A549 (cell line): Measurements from ENCODE around the gene PARVB. TPM values are rescaled to one million over a fixed set of nuclear protein-coding genes. Genes with fewer than 3 reads are reported as not detected.

Experiments used
- ATAC-seq, 2 experiments: fragments of 200-7000 bp in 1 of 2; fragments of >200 bp in 1 of 2; cut with Nextera tagmentation in 1 of 2; cut with Tn5 transposase in 1 of 2; 3 replicates each; pipeline versions ENCODE4 v1.8.0 to v1.9.1; 2018 to 2020; ENCODE audit warnings: mild to moderate bottlenecking in 1 of 2, moderate library complexity in 1 of 2
- CTCF ChIA-PET: fragments of 300-600 bp; sonication (Branson Sonifier 250); formaldehyde crosslinking; extraction: SDS; loops from one replicate; lab custom pipeline; 2021; ENCODE audit warnings: antibody characterized with exemption, inconsistent platforms; lab: Yijun Ruan, JAX
- POLR2A ChIA-PET: fragments of 350-600 bp; formaldehyde crosslinking; extraction: SDS; loops from one replicate; lab custom pipeline; 2021; ENCODE audit warnings: antibody characterized with exemption, inconsistent platforms; lab: Yijun Ruan, JAX
- DNase-seq, 2 experiments: peaks; one replicate each; pipeline versions ENCODE4 v3.0.0 to v3.0.0-alpha.2; 2011 to 2016; ENCODE audit warnings: low read depth in 1 of 2, low spot score in 1 of 2
- FAIRE-seq: peaks from 2 replicates; lab custom pipeline; 2011; peaks lifted over from hg19 to GRCh38; lab: Jason Lieb, UNC
- H3K27ac ChIP-seq, 2 experiments: fragments of >200 bp; sonication (Bioruptor Twin); formaldehyde crosslinking; 3 replicates each; pipeline ENCODE4 v1.5.1; 2016 to 2017
- H3K4me1 ChIP-seq: fragments of >200 bp; sonication (Bioruptor Twin); formaldehyde crosslinking; 3 replicates; pipeline ENCODE4 v1.6.1; 2016
- H3K4me2 ChIP-seq: fragments of >200 bp; sonication (Bioruptor Twin); formaldehyde crosslinking; 3 replicates; pipeline ENCODE4 v1.6.1; 2016
- H3K4me3 ChIP-seq: fragments of >200 bp; sonication (Bioruptor Twin); formaldehyde crosslinking; 3 replicates; pipeline ENCODE4 v1.5.1; 2016
- H3K9me3 ChIP-seq: fragments of >200 bp; sonication (Bioruptor Twin); formaldehyde crosslinking; 3 replicates; pipeline ENCODE4 v1.6.1; 2016
- BHLHE40 ChIP-seq: IDR thresholded peaks from 2 replicates; pipeline ENCODE4 v1.6.1; 2012; ENCODE audit warnings: low read depth, low read length, inconsistent platforms
- EHF ChIP-seq: fragments of 250-450 bp; sonication (Bioruptor Pico); IDR thresholded peaks from 2 replicates; pipeline ENCODE4 v1.5.0; 2020; ENCODE audit warnings: mild to moderate bottlenecking
- EP300 ChIP-seq, 2 experiments: fragments of >200 bp; sonication (Bioruptor Twin); formaldehyde crosslinking; IDR thresholded peaks; 2 replicates in 1 of 2; 3 replicates in 1 of 2; pipeline ENCODE4 v1.6.1; 2016 to 2017
- ESRRA ChIP-seq: fragments of 150-350 bp; IDR thresholded peaks from 2 replicates; pipeline ENCODE4 v1.6.1; 2014; ENCODE audit warnings: mild to moderate bottlenecking, low read length, borderline replicate concordance
- FOXS1 ChIP-seq: fragments of 250-450 bp; sonication (Bioruptor Pico); IDR thresholded peaks from 2 replicates; pipeline ENCODE4 v1.5.0; 2020; ENCODE audit warnings: mild to moderate bottlenecking, moderate library complexity
- GATA3 ChIP-seq: IDR thresholded peaks from 2 replicates; pipeline ENCODE4 v1.6.1; 2012; ENCODE audit warnings: borderline replicate concordance
- HDAC2 ChIP-seq: fragments of 200-600 bp; sonication (generic); IDR thresholded peaks from 2 replicates; pipeline ENCODE4 v1.6.1; 2016
- HEYL ChIP-seq: fragments of 250-450 bp; sonication (Bioruptor Pico); IDR thresholded peaks from 2 replicates; pipeline ENCODE4 v1.8.0; 2021; ENCODE audit warnings: mild to moderate bottlenecking, moderate library complexity
- HOXA7 ChIP-seq: fragments of 250-450 bp; sonication (Bioruptor Pico); IDR thresholded peaks from 2 replicates; pipeline ENCODE4 v1.5.0; 2020; ENCODE audit warnings: mild to moderate bottlenecking, moderate library complexity
- HOXB5 ChIP-seq: fragments of 250-450 bp; sonication (Bioruptor Pico); IDR thresholded peaks from 2 replicates; pipeline ENCODE4 v1.5.0; 2020; ENCODE audit warnings: mild to moderate bottlenecking, moderate library complexity
- JUN ChIP-seq, 2 experiments: fragments of >200 bp; sonication (Bioruptor Twin); formaldehyde crosslinking; IDR thresholded peaks; 2 replicates in 1 of 2; 3 replicates in 1 of 2; pipeline ENCODE4 v1.6.1; 2016 to 2017
- JUNB ChIP-seq: fragments of >200 bp; sonication (Bioruptor Twin); formaldehyde crosslinking; IDR thresholded peaks from 2 replicates; pipeline ENCODE4 v1.6.1; 2016
- KDM5A ChIP-seq: fragments of 200-600 bp; sonication (generic); IDR thresholded peaks from 2 replicates; pipeline ENCODE4 v1.6.1; 2016; ENCODE audit warnings: antibody characterized with exemption, mild to moderate bottlenecking
- MAFK ChIP-seq: fragments of 450-650 bp; IDR thresholded peaks from 2 replicates; pipeline ENCODE4 v1.6.1; 2014; ENCODE audit not compliant: partially characterized antibody
- NFE2L2 ChIP-seq: fragments of 150-350 bp; conservative IDR thresholded peaks from 2 replicates; pipeline ENCODE4 v1.6.1; 2014; ENCODE audit warnings: low read length
- NR3C1 ChIP-seq: fragments of >200 bp; sonication (Bioruptor Twin); formaldehyde crosslinking; IDR thresholded peaks from 3 replicates; pipeline ENCODE4 v1.6.1; 2017
- PHF8 ChIP-seq: fragments of 200-600 bp; sonication (generic); IDR thresholded peaks from 2 replicates; pipeline ENCODE4 v1.6.1; 2016; ENCODE audit warnings: low read depth, mild to moderate bottlenecking, antibody characterized with exemption, moderate library complexity, borderline replicate concordance
- POLR2AphosphoS2 ChIP-seq: conservative IDR thresholded peaks from 2 replicates; pipeline ENCODE4 v1.6.1; 2012; ENCODE audit warnings: low read length, improper control_type of control experiment, inconsistent platforms
- RCOR1 ChIP-seq: fragments of 150-350 bp; IDR thresholded peaks from 2 replicates; pipeline ENCODE4 v1.6.1; 2014; ENCODE audit warnings: antibody characterized with exemption, low read length, low read depth
- SMC3 ChIP-seq: fragments of >200 bp; sonication (Bioruptor Twin); formaldehyde crosslinking; IDR thresholded peaks from 3 replicates; pipeline ENCODE4 v1.6.1; 2018; ENCODE audit warnings: inconsistent platforms
- SREBF2 ChIP-seq: fragments of 450-650 bp; IDR thresholded peaks from 2 replicates; pipeline ENCODE4 v1.6.1; 2014; ENCODE audit warnings: mild to moderate bottlenecking, moderate library complexity
- TFCP2L1 ChIP-seq: fragments of 250-450 bp; sonication (Bioruptor Pico); IDR thresholded peaks from 2 replicates; pipeline ENCODE4 v1.5.0; 2021; ENCODE audit warnings: mild to moderate bottlenecking
- ZFP36 ChIP-seq: fragments of 450-650 bp; IDR thresholded peaks from 2 replicates; pipeline ENCODE4 v1.6.1; 2014; ENCODE audit warnings: borderline replicate concordance; ENCODE audit not compliant: partially characterized antibody
- ZNF302 ChIP-seq: fragments of 250-450 bp; sonication (Bioruptor Pico); IDR thresholded peaks from 2 replicates; pipeline ENCODE4 v1.9.0; 2021; ENCODE audit warnings: inconsistent platforms, mild to moderate bottlenecking, moderate library complexity
- ZSCAN20 ChIP-seq: fragments of 250-450 bp; sonication (Bioruptor Pico); IDR thresholded peaks from 2 replicates; pipeline ENCODE4 v1.8.0; 2022; ENCODE audit warnings: mild to moderate bottlenecking, moderate library complexity
- WGBS: methylation state at CpG from one replicate; pipeline ENCODE4 v1.1.6; 2017; ENCODE audit errors: missing lambda C conversion rate; 5-methylcytosine and 5-hydroxymethylcytosine counted together
- polyA plus RNA-seq, 4 experiments: library from polyadenylated mRNA; depleted of rRNA in 3 of 4; stranded (reverse); fragments of >200 nt; fragmentation: RNase III in 1 of 4; extraction: RNeasy Plus Mini Kit Qiagen cat#74134 plus additional on column Dnase treatment in 1 of 4; gene quantifications; 2 replicates in 3 of 4; 3 replicates in 1 of 4; pipeline ENCODE4 v1.2.3, GENCODE V29; 2011 to 2017
- TF ChIP-seq, protein P1 (sequence below): fragments of 200-600 bp; sonication (generic); IDR thresholded peaks from 2 replicates; pipeline ENCODE4 v1.6.1; 2016; ENCODE audit warnings: antibody characterized with exemption, mild to moderate bottlenecking, moderate library complexity
- TF ChIP-seq, protein P2 (sequence below): fragments of 150-350 bp; IDR thresholded peaks from 2 replicates; pipeline ENCODE4 v1.6.1; 2014; ENCODE audit warnings: low read depth, mild to moderate bottlenecking, low read length

The PARVB gene
- polyA plus RNA-seq, 2 of the 4 experiments (the other 2 are of a cell fraction), result 28.3 to 33.5 TPM

DNA sequence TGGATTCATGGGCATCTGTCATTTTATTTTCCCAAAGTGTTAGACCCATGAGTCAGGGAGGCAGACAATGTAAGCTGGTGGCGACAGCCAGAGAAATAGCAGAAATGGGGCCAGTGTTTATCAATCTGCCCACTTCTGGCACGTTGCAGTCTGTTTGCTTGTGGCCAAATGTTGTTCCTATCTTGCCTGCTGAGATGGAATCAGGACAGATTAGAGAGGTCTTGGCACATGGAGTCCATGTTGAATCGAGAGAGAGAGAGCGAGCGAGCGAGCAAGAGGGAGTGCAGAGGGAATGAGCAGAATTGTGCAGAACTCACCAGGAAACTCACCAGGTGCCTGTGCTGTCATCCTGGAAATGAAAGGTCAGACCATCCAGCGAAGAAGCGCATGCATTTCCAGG lies 134.7 kb downstream of the PARVB start:
- POLR2A ChIA-PET, result no interaction called here
- H3K4me3 ChIP-seq, result no peak overlapping the region
- no peak for ATAC-seq
- DNase-seq, result no peak
- 86% methylated on average over 8 of the region's 8 CpGs for WGBS
- H3K27ac ChIP-seq, result no peak overlapping the region
- CTCF ChIA-PET, result no interaction called here
- no peak for FAIRE-seq
- no peaks in the 10 kb centered on the region for H3K9me3 ChIP-seq
- H3K4me2 ChIP-seq, result no peak overlapping the region
- no peaks in the 10 kb centered on the region for H3K4me1 ChIP-seq
- TF ChIP-seq ZSCAN20 (CRISPR knock-in tag) (no peak), HOXB5 (CRISPR knock-in tag) (no peak), JUN (IDR thresholded peaks at IDR 0.05) (no peak), POLR2AphosphoS2 (no peak), HDAC2 (no peak), PHF8 (no peak), RCOR1 (no peak), SMC3 (no peak), FOXS1 (no peak)
- TF ChIP-seq, protein P1, sequence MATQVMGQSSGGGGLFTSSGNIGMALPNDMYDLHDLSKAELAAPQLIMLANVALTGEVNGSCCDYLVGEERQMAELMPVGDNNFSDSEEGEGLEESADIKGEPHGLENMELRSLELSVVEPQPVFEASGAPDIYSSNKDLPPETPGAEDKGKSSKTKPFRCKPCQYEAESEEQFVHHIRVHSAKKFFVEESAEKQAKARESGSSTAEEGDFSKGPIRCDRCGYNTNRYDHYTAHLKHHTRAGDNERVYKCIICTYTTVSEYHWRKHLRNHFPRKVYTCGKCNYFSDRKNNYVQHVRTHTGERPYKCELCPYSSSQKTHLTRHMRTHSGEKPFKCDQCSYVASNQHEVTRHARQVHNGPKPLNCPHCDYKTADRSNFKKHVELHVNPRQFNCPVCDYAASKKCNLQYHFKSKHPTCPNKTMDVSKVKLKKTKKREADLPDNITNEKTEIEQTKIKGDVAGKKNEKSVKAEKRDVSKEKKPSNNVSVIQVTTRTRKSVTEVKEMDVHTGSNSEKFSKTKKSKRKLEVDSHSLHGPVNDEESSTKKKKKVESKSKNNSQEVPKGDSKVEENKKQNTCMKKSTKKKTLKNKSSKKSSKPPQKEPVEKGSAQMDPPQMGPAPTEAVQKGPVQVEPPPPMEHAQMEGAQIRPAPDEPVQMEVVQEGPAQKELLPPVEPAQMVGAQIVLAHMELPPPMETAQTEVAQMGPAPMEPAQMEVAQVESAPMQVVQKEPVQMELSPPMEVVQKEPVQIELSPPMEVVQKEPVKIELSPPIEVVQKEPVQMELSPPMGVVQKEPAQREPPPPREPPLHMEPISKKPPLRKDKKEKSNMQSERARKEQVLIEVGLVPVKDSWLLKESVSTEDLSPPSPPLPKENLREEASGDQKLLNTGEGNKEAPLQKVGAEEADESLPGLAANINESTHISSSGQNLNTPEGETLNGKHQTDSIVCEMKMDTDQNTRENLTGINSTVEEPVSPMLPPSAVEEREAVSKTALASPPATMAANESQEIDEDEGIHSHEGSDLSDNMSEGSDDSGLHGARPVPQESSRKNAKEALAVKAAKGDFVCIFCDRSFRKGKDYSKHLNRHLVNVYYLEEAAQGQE, result no peak

GRCh38 chr22:44159221-44159620 lies 135.1 kb downstream of the PARVB start:
- H3K9me3 ChIP-seq, result no peaks in the 10 kb centered on the region
- DNase-seq (no peak), ATAC-seq (no peak), FAIRE-seq (no peak)
- 91% methylated on average over 7 of the region's 7 CpGs for WGBS
- no peak overlapping the region for H3K27ac ChIP-seq
- H3K4me3 ChIP-seq, result no peak overlapping the region
- H3K4me1 ChIP-seq, result no peaks in the 10 kb centered on the region
- ChIA-PET CTCF (no interaction called here), POLR2A (no interaction called here)
- TF ChIP-seq MAFK (no peak), HOXA7 (CRISPR knock-in tag) (no peak), EHF (CRISPR knock-in tag) (no peak), BHLHE40 (no peak), HEYL (no peak), TFCP2L1 (CRISPR knock-in tag) (no peak), FOXS1 (no peak), JUNB (no peak), ZNF302 (no peak), ESRRA (no peak)
- no peak overlapping the region for H3K4me2 ChIP-seq

- no peak overlapping the region for H3K27ac ChIP-seq
- TF ChIP-seq JUNB, result no peak
- no peak for TF ChIP-seq GATA3
- TF ChIP-seq ZSCAN20 (CRISPR knock-in tag), result no peak
- ChIA-PET CTCF (no interaction called here), POLR2A (no interaction called here)
- FAIRE-seq (no peak), DNase-seq (no peak), ATAC-seq (no peak)
- no peaks in the 10 kb centered on the region for H3K4me1 ChIP-seq
- H3K4me3 ChIP-seq, result no peak overlapping the region
- H3K9me3 ChIP-seq, result no peaks in the 10 kb centered on the region
- 70% methylated on average over 5 of the region's 7 CpGs for WGBS
- H3K4me2 ChIP-seq, result no peak overlapping the region
These were observed 135.7 kb downstream of the PARVB start for GRCh38 chr22:44159811-44160210.

DNA sequence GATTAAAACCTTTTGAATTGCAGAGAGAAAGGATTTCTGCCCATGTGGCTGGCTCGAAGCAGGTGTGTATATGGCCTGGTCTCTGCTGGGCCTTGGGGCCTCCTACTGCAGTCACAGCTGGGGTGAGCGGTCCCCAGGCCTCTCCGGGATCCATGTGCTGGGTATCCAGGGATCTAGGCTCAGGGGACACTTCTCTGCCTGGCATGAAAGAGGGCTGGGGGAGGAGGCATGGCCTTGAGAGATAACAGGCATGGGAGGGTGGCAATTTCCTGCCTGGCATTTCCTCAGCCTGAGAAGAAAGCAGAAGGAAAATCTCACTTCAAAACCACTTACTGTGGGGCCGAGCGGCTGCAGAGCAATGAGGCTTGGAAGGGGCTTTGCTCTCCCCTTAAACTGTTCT lies 136.3 kb downstream of the PARVB start:
- no peaks in the 10 kb centered on the region for H3K9me3 ChIP-seq
- POLR2A ChIA-PET, result no interaction called here
- H3K4me1 ChIP-seq, result no peaks in the 10 kb centered on the region
- 89% methylated on average over 5 of the region's 5 CpGs for WGBS
- H3K4me3 ChIP-seq, result no peak overlapping the region
- ATAC-seq (no peak), DNase-seq (no peak), FAIRE-seq (no peak)
- CTCF ChIA-PET, result no interaction called here
- no peak overlapping the region for H3K4me2 ChIP-seq
- no peak for TF ChIP-seq KDM5A
- no peak for TF ChIP-seq GATA3
- TF ChIP-seq SREBF2, result no peak
- TF ChIP-seq ZFP36, result no peak
- TF ChIP-seq, protein P2, sequence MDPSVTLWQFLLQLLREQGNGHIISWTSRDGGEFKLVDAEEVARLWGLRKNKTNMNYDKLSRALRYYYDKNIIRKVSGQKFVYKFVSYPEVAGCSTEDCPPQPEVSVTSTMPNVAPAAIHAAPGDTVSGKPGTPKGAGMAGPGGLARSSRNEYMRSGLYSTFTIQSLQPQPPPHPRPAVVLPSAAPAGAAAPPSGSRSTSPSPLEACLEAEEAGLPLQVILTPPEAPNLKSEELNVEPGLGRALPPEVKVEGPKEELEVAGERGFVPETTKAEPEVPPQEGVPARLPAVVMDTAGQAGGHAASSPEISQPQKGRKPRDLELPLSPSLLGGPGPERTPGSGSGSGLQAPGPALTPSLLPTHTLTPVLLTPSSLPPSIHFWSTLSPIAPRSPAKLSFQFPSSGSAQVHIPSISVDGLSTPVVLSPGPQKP, result no peak
- no peak for TF ChIP-seq FOXS1
- no peak for TF ChIP-seq EP300 (IDR thresholded peaks at IDR 0.05)
- TF ChIP-seq NR3C1, result no peak
- no peak for TF ChIP-seq PHF8
- TF ChIP-seq NFE2L2, result no peak
- no peak overlapping the region for H3K27ac ChIP-seq
